GM06990 (cell line): Measurements from ENCODE around the gene MZF1.

ENCODE experiments used
- DNase-seq: peaks from one replicate; pipeline ENCODE4 v3.0.0-alpha.2; 2011; ENCODE audit not compliant: insufficient read length; ENCODE audit errors: extremely low read depth
- H3K27me3 ChIP-seq: replicated peaks from 2 replicates; pipeline ENCODE4 v1.6.0; 2011; ENCODE audit warnings: low read length; ENCODE audit not compliant: control insufficient read depth, insufficient read depth
- H3K36me3 ChIP-seq: 2 replicates; pipeline ENCODE4 v1.5.1; 2011; ENCODE audit warnings: low read length; ENCODE audit not compliant: control insufficient read depth, insufficient read depth
- H3K4me3 ChIP-seq: replicated peaks from 2 replicates; pipeline ENCODE4 v1.5.1; 2011; ENCODE audit warnings: low read depth, mild to moderate bottlenecking, control low read depth, low read length
- CTCF ChIP-seq: IDR thresholded peaks from 2 replicates; pipeline ENCODE4 v1.5.1; 2011; ENCODE audit warnings: low read length, control low read depth, mild to moderate bottlenecking, inconsistent platforms; ENCODE audit not compliant: insufficient read depth, poor library complexity, severe bottlenecking

MZF1 gene

GRCh38 chr19:58563034-58563573 lies 10.0 kb downstream of the MZF1 start:
- no peak for DNase-seq
- peak overlapping the region; percentile 43 for H3K4me3 ChIP-seq
- peaks cover 4% of the 10 kb centered on the region for H3K36me3 ChIP-seq
- no peak for TF ChIP-seq CTCF
- H3K27me3 ChIP-seq = no peaks in the 10 kb centered on the region

- no peaks in the 10 kb centered on the region for H3K27me3 ChIP-seq
- peak overlapping the region; percentile 43 for H3K4me3 ChIP-seq
- peak; percentile 85 for DNase-seq
- H3K36me3 ChIP-seq = peaks cover 4% of the 10 kb centered on the region
- TF ChIP-seq CTCF = no peak
Measured at GRCh38 chr19:58562122-58563033, 10.8 kb downstream of the MZF1 start.

GRCh38 chr19:58561373-58562121 lies 11.6 kb downstream of the MZF1 start:
- Histone ChIP-seq H3K27me3 (no peaks in the 10 kb centered on the region), H3K36me3 (peaks cover 2% of the 10 kb centered on the region), H3K4me3 (peak overlapping the region; percentile 43)
- no peak for DNase-seq
- TF ChIP-seq CTCF = no peak

- TF ChIP-seq CTCF = no peak
Measured at GRCh38 chr19:58560921-58561320, 12.2 kb downstream of the MZF1 start.

GRCh38 chr19:58560007-58560887 lies 12.9 kb downstream of the MZF1 start:
- peak overlapping the region; percentile 91 for H3K4me3 ChIP-seq
- no peaks in the 10 kb centered on the region for H3K27me3 ChIP-seq
- no peak for TF ChIP-seq CTCF
- no peak for DNase-seq
- peaks cover 7% of the 10 kb centered on the region for H3K36me3 ChIP-seq

More at GRCh38 chr19:58560921-58561320, 12.2 kb downstream of the MZF1 start:
- H3K36me3 ChIP-seq = peaks cover 7% of the 10 kb centered on the region
- no peak overlapping the region for H3K4me3 ChIP-seq
- H3K27me3 ChIP-seq = no peaks in the 10 kb centered on the region
- no peak for DNase-seq
